Measurements from ENCODE around the gene TNFAIP8L2.

TNFAIP8L2 gene

GRCh38 chr1:151156515-151156819 is at the start of gene TNFAIP8L2:
TNFAIP8L2 (plus strand) TSS chr1:151156649; CDS start chr1:151158698, 2,049 bp downstream.
- DNase-seq: peak; percentile 68 to 69

DNA sequence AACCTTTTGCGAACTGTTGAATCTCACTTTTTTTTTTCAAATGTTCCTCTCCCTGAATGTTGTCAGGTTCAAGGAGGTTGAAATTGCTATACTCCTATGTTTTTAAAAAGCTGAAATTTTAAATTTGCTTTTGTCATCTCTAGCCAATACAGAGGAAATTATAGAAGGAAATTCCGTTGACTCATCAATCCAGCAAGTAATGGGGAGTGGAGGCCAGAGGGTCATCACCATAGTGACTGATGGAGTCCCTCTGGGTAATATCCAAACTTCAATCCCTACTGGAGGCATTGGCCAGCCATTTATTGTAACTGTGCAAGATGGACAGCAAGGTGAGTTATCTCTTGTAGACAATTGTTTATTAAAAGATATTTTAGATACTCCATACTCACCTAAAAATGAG is 49.6 kb upstream of the TNFAIP8L2 start:
- DNase-seq: no peak

DNA sequence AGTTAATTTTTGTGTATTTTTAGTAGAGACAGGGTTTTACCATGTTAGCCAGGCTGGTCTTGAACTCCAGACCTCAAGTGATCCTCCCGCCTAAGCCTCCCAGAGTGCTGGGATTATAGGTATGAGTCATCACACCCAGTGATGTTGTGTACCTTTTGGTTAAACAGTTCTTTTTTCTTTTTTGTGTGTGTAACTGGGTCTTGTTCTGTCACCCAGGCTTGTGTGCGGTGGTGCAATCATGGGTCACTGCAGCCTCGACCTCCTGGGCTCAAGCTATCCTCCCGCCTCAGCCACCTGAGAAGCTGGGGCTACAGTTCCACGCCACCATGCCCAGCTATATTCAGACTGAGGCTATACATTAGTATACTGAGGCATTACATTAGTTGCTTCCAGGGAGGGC is 48.1 kb upstream of the TNFAIP8L2 start:
- no peak for DNase-seq

GRCh38 chr1:151113877-151114276 is 42.6 kb upstream of the TNFAIP8L2 start:
- no peak for DNase-seq

DNA sequence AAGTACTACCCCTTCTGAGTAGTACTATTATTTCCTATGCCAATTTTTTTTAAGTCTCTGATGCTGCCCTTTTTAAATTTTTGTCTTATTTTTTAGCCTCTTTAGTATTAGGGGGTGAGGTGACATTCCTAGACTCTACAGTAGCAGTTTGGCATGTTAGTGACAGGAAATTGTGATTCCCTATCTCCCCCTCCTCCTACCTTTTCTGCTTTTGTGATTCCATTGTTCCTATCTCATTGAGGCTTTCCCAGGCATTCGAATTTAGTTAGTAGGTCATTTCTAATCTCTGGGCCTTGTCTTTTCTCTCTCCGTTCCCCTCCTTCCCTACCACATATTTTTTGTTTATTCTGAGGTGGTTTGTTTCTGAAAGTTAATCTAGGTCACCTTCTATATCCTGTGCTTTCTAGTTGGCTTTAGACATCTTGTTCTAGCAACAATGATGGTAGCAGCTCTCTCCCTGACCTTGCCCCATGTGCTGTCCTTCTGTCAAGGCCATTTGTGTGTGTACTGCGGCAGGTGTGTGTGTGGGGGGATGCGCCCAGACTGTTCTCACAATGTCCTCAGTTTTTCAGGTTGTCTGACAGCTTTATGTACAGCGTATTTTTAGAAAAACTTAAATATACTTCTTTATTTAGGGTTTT is 31.6 kb upstream of the TNFAIP8L2 start:
- no peak for DNase-seq

- DNase-seq: no peak
Measured at GRCh38 chr1:151128800-151129199, 27.6 kb upstream of the TNFAIP8L2 start.

- DNase-seq: peak; percentile 73 to 86
Measured at GRCh38 chr1:151130987-151131586, 25.4 kb upstream of the TNFAIP8L2 start.

- DNase-seq: no peak
Measured at GRCh38 chr1:151131701-151132334, 24.6 kb upstream of the TNFAIP8L2 start.

- DNase-seq: no peak
Measured at GRCh38 chr1:151132335-151133017, 24.0 kb upstream of the TNFAIP8L2 start.

DNA sequence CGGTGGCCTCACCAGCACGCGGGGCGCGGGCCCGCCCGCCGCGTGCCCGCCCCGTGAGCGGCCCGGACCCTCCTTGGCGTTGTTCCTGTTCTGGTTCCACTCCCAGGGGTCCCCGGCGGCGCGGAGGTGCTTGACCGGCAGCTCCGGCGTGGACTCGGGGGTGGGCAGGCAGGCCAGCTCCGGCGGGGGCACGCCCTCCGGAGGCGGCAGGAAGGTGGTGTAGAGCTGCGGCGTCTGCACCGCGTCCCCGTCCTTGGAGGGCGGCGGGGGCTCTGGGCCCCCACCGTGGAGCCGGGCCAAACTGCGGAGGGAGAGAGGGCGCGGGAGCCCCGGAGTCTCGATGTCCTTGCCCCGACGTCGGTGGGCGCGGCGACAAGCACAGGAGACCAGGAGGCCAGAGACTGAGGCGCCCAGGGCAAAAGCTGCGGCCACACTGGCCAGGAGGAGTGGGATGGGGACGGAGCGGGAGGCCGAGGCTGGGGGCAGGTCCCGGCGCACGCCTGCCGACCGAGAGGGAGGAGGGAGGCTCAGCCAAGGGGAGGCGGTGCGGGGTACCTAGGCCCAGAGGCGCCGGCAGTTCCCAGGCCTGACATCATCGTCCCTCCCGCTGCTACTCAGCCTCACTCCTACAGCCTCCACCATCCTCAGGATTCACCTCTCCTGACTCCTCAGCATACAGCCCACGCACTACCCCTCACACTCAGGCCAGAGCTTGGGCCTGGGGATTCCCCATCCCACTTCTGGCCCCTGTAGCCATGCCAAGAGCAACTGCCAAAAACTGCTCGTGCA is 23.2 kb upstream of the TNFAIP8L2 start:
- DNase-seq: no peak

GRCh38 chr1:151134396-151134795 is 22.1 kb upstream of the TNFAIP8L2 start:
- no peak for DNase-seq

DNA sequence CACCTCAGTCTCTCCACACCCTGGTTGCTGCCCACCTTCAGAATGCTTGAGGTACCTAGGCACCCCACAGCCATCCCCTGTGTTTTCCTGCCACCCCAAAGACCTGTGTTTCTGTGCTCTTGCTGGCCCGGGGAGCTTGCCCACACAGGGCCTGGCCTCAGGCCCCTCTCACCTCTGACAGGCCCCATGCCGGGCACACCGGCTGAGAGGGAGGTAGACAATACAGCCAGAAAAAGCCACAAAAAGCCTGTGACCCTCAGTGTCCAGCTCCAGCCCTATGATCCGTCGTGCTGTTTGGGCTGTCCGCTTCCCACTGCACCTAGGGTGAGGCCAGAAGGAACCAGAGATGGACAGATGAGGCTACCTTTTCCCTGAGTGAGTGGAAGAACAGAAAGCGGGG is 21.5 kb upstream of the TNFAIP8L2 start:
- no peak for DNase-seq

DNA sequence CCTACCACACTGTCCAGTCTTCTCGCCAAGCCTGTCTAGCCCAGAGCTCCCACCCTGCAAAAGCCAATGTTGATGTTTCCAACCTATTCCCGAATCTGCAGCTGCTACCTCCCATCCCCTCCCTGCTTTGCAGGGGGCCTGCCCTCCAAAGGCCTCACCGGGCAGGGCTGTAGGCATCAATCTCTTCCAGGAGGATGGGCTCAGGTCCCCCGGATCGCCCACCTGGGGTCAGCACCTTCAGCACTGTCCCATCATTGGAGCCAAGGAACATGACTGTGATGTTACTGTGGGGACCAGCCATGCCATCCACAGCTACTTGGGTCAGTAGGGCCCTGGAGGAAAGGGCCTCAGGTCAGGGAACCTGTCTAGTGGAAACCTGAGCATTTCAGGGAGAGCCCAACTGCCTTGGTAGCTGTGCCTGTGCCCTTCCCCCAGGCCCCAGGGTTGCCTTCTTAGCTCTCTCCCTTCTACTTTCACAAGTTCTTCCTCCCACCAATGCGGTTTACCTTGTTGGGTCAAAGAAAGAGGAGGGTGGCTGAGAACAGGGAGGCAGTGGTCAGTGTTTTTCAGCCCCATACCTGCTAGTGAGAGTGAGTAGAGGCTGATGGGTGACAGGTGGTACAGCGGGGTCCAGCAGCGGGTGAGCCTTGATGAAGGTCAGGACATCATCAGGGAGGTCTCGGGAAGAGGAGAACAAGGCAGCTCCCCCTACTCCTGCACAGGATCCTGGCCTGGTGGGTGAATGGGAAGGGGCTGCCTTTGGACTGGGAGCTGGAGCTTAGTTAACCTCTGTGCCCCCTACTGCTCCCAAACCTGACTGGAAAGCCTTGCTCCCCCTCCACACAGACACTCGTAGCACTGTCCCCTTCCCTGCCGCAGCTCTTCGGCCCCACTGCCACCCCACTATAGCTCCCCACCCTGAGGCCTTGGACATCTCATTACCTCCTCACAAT is 20.7 kb upstream of the TNFAIP8L2 start:
- DNase-seq: no peak

GRCh38 chr1:151137789-151138188 is 18.7 kb upstream of the TNFAIP8L2 start:
- no peak for DNase-seq

DNA sequence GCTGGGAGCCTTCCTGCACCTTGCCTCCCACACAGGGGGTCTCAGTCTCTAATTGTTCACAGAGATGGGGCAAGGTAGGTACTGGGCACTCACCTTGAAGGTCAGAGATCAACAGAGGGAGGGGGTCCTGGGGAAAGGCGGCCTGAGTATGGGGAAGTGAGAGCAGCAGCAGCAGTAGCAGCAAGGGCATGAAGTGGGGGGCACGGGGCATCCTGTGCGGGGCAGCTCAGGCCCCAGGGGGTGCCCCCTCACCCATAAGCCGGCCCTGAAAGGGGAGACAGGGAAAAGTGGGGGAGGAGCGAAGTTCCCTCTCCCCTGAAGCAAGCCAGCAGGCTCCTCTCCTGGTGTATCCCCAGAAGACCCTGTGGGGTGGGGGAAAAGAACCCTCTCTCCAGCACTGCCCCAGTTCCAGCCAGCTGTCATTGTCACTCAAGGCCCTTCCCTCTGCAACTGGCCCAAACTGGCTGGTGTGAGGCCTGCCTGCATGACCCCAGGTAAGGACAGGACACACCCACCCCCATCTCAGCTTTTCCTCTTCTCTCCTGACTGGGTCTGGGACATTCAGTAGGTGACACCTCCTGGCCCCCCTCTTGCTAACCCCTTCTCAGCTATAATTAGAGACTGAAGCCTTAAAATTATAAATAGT is 13.9 kb upstream of the TNFAIP8L2 start:
- no peak for DNase-seq

- DNase-seq: no peak
Measured at GRCh38 chr1:151143057-151143435, 13.4 kb upstream of the TNFAIP8L2 start.

DNA sequence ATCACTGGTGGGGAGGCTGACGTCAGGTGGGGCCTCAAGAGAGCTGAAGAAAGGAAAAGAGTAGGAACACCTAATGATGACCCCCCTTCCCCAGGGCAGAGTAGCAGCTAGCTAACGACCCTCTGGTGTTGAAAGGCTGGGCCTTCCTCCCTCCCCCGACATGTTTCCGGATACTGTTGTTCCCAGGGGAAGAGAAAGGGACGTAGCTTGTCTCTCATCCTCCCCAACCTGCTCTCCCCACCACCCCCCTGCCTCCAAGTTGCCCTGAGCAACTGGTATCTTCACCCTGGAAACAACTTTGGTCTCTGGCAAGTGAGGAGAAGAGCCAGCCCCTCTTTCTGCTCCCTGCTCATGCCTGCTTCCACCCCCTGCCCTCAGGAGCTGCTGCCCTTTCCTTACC is 12.5 kb upstream of the TNFAIP8L2 start:
- no peak for DNase-seq

DNA sequence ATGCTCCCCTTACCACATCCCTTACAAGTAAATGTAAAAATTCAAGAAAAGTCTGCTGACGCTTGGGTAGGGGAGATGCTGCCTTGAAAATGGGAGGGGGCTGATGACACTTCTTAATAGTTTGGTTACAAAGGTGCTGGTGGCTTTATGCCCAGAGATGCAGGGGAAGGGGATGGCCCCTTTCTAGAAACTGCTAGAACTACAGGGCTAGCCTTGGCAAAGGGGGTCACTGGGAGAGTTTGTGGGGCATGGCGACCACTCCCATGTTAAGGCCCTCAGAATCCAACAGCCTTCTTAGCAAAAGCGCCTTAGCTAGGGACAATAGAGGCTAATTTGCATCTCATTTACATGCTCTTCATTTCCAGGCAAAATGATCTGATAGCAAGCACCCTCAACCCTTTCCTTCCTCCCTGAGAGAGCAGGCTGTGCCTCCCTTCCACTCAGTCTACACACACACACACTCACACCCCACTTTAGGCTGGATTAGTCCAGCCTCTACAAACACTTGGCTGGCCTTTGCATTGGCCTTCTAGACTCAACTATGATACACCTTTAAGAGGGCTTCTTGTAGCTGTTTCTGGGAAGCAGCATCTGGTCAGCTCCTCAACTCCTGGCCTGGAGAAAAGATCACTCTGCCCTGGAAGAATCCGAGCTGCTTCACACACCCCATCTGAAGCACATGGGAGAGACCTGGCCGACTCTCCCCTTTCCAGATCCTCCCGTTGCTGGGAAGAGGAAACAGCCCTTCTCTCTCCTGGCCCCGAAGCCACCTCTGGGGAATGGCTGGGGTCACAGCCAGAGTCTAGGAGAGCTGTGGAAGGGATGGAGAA is 11.8 kb upstream of the TNFAIP8L2 start:
- no peak for DNase-seq

- no peak for DNase-seq
Measured at GRCh38 chr1:151145304-151146071, 11.0 kb upstream of the TNFAIP8L2 start.

- no peak for DNase-seq
Measured at GRCh38 chr1:151146072-151146411, 10.4 kb upstream of the TNFAIP8L2 start.
